H54 (cell line): Measurements from ENCODE around the gene ALG12.

ENCODE experiments used
- DNase-seq: peaks from one replicate; pipeline ENCODE4 v3.0.0; 2011; ENCODE audit warnings: low spot score, mixed read lengths; ENCODE audit not compliant: insufficient read length
- FAIRE-seq: peaks from 3 replicates; lab custom pipeline; 2011; peaks lifted over from hg19 to GRCh38; lab: Jason Lieb, UNC
- POLR2A ChIP-seq: IDR thresholded peaks from 2 replicates; pipeline ENCODE4 v1.6.1; 2011; ENCODE audit warnings: low read depth, mild to moderate bottlenecking, low read length

Gene ALG12

GRCh38 chr22:49913446-49913845 is 4.8 kb downstream of the ALG12 start:
- DNase-seq = no peak
- no peak for FAIRE-seq
- TF ChIP-seq POLR2A = no peak

DNA sequence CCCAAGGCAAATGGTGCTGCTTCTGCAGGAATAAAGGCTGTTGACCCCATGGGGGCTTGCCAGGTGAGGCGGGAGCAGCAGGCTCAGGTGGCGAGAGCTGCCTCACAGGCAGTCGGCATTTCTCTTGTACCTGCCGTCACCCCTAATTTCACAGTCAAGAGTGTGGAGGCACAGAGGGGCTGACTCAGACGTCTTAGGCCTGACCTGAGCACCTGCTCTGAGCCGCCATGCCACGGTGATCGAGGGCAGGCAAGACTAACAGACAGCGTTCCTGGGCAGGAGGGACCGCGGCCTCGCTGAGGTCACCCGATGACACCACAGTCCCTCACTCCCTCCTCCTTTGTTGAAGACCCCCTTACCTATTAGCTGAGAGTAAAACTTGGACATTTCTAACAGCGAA is 5.2 kb downstream of the ALG12 start:
- DNase-seq (no peak), FAIRE-seq (no peak)
- TF ChIP-seq POLR2A = no peak

- FAIRE-seq (no peak), DNase-seq (no peak)
- no peak for TF ChIP-seq POLR2A
Observed at GRCh38 chr22:49911881-49912625, 6.2 kb downstream of the ALG12 start.

DNA sequence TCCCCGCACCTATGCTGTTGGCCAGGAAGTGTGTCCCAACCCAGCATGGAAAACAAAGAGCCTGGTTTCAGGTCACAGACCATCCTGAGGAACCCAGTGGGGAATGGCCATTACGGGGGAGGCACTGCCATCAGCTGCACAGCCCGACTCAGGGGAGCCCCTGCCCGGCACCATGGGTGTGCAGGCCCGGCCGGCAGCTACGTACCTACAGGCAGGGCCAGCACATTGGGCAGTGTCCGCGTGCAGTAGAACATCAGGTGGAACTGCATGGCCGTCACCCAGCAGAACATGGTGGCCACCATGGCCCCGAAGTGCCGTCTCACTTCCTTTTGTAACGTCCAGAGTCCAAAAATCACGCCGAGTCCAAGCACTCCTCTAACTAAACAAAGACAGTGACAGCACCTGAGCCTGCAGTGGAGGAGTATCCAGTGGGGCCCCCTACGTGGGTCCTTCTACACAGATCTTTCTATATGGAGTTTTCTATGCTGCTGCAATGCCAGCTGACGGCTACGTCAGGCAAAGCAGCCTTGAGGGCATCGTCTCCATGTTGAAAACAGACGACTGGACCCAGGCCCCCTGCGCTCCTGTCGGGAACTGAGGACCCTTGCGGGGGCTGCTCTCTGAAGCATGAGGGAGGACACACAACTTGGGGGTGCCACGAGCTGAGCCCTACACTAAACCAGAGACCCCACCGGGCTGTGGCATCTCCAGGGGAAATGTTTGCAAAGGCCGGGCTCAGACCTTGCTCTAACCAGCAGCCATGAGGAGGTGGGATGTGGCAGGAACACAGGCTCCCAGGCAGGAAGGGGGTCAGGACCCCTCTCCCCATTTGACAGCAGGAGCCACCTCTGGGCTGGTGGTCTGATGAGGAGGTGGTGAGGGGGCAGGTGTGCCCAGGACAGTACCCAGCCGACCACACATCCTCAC is 7.7 kb downstream of the ALG12 start:
- no peak for TF ChIP-seq POLR2A

GRCh38 chr22:49909476-49910205 is 8.6 kb downstream of the ALG12 start:
- no peak for FAIRE-seq
- no peak for TF ChIP-seq POLR2A
- no peak for DNase-seq

More for the DNA sequence above, 7.7 kb downstream of the ALG12 start:
- FAIRE-seq = no peak
- no peak for DNase-seq

- FAIRE-seq (no peak), DNase-seq (no peak)
- TF ChIP-seq POLR2A = no peak
Observed at GRCh38 chr22:49907807-49908206, 10.4 kb downstream of the ALG12 start.

GRCh38 chr22:49906799-49907290 is 11.4 kb downstream of the ALG12 start:
- DNase-seq (no peak), FAIRE-seq (no peak)
- no peak for TF ChIP-seq POLR2A

- TF ChIP-seq POLR2A = no peak
- DNase-seq (no peak), FAIRE-seq (no peak)
Observed at GRCh38 chr22:49906071-49906798, 12.0 kb downstream of the ALG12 start.

- DNase-seq (no peak), FAIRE-seq (no peak)
- no peak for TF ChIP-seq POLR2A
Observed at GRCh38 chr22:49905465-49905864, 12.8 kb downstream of the ALG12 start.

GRCh38 chr22:49904040-49904369 is 14.2 kb downstream of the ALG12 start:
- DNase-seq = no peak
- FAIRE-seq = no peak
- no peak for TF ChIP-seq POLR2A

DNA sequence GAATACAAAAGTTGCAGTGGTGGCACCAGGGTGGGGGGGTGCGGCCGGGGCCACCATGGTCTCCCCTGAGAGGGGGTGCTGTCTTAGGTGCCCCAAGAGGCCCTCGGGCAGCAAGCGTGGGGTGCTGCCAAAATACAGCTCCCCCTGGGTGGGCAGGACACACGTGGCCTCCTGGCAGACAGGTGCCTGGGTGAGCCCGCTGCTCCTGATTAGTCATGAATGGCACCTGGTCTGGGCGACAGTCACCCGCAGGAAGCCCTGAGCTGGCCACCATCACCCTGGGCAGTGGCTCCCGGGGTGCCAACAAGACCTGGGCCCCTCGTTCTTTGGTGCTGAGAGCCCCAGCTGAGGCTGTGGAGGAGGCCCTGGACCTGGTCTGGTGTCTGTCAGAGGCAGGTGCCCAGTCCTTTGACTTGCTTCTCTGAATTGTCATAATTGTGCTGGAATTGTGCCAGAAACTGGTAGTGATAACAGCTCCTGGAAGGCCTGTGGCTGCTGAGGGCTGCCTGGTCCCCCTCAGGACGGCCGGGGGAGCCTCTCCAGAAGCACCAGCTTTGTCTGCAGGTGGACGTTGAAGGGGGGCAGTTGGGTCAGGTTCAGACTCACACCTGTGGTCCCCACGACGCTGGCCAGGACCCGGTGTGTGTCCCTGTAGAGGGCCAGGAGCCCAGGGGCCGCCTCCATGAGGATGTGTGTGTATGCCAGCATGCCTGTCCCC is 14.8 kb downstream of the ALG12 start:
- FAIRE-seq (no peak), DNase-seq (no peak)
- TF ChIP-seq POLR2A = no peak

GRCh38 chr22:49901457-49901856 is 16.8 kb downstream of the ALG12 start:
- FAIRE-seq = no peak
- no peak for TF ChIP-seq POLR2A
- DNase-seq = no peak
